A673 (cell line): ENCODE data around the gene SCUBE1.

Experiments
- EZH2 ChIP-seq: fragments of 200-600 bp; sonication (generic); IDR thresholded peaks from 2 replicates; pipeline ENCODE4 v1.6.1; 2017; ENCODE audit warnings: borderline replicate concordance, low read depth, mild to moderate bottlenecking, mixed read lengths, antibody characterized with exemption, low read length; ENCODE audit not compliant: poor library complexity, severe bottlenecking
- TF ChIP-seq, protein P1 (sequence below): fragments of 300-800, 200-600 bp; sonication (generic); conservative IDR thresholded peaks from 2 replicates; pipeline ENCODE4 v1.5.1; 2017; ENCODE audit warnings: low read depth, mild to moderate bottlenecking, antibody characterized with exemption, low read length, moderate library complexity, mixed read lengths

DNA sequence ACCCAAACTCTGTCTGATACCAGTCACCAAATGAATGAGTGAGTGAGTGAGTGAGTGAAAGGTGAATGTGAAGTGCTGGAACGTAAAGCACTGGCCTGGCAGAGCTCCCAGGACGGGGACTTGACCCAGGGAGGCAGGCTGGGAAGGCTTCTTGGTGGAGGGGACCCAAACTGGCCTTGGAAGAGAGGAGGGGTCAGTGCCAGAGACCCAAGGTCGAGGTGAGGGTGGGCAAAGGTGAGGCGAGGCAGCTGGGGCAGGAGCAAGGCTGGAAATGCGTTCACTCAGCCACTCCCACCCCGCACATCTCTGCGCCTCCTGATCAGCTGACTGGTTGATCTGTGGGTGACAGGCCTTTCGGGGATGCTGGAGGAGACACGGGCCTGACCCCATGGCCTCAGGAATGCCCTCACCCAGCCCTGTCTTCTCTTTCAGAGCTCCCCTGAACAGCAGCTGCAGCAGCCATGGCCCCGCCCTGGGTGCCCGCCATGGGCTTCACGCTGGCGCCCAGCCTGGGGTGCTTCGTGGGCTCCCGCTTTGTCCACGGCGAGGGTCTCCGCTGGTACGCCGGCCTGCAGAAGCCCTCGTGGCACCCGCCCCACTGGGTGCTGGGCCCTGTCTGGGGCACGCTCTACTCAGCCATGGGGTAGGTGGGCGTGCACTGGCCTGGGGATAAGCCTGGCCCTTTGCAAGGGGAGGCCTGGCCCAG, 184.2 kb downstream of the SCUBE1 start:
- TF ChIP-seq, protein P1, sequence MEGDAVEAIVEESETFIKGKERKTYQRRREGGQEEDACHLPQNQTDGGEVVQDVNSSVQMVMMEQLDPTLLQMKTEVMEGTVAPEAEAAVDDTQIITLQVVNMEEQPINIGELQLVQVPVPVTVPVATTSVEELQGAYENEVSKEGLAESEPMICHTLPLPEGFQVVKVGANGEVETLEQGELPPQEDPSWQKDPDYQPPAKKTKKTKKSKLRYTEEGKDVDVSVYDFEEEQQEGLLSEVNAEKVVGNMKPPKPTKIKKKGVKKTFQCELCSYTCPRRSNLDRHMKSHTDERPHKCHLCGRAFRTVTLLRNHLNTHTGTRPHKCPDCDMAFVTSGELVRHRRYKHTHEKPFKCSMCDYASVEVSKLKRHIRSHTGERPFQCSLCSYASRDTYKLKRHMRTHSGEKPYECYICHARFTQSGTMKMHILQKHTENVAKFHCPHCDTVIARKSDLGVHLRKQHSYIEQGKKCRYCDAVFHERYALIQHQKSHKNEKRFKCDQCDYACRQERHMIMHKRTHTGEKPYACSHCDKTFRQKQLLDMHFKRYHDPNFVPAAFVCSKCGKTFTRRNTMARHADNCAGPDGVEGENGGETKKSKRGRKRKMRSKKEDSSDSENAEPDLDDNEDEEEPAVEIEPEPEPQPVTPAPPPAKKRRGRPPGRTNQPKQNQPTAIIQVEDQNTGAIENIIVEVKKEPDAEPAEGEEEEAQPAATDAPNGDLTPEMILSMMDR = no peak
- TF ChIP-seq EZH2 = no peak
